ENCODE measurements around the gene EME1. TPM values are rescaled to one million over a fixed set of nuclear protein-coding genes. Genes with fewer than 3 reads are reported as not detected.

EME1 gene
- polyA plus RNA-seq, 1 donor from 2014 or later = 5.4 TPM

- Histone ChIP-seq H3K9me3 (ENCODE audit: low read length) (no peaks in the 10 kb centered on the region), H3K9me2 (ENCODE audit: insufficient read depth, low read length) (no peaks in the 10 kb centered on the region), H2AFZ (ENCODE audit: low read depth, low read length) (no peak overlapping the region), H3K79me2 (replicated peaks; ENCODE audit: insufficient read depth, low read length) (no peaks in the 10 kb centered on the region), H3K4me2 (ENCODE audit: low read length) (no peak overlapping the region), H3F3A (ENCODE audit: insufficient read depth, low read length, poor library complexity, severe bottlenecking) (no peaks in the 10 kb centered on the region), H3K27me3 (ENCODE audit: insufficient read depth, low read depth, low read length) (no peaks in the 10 kb centered on the region), H3K27ac (ENCODE audit: low read length) (no peak overlapping the region), H3K9ac (ENCODE audit: low read length) (no peak overlapping the region), H3K36me3 (ENCODE audit: insufficient read depth, low read length) (no peaks in the 10 kb centered on the region), H4K20me1 (ENCODE audit: insufficient read depth) (no peaks in the 10 kb centered on the region), H3K4me3 (ENCODE audit: low read length) (no peak overlapping the region)
- no peak for TF ChIP-seq EZH2 (IDR thresholded peaks at IDR 0.05; ENCODE audit: borderline replicate concordance, insufficient read depth, low read length, poor library complexity, severe bottlenecking)
- no peak for TF ChIP-seq TAF1 (IDR thresholded peaks at IDR 0.05; ENCODE audit: low read depth)
- no peak for TF ChIP-seq EP300 (conservative IDR thresholded peaks at IDR 0.05; ENCODE audit: poor library complexity, severe bottlenecking)
- TF ChIP-seq RAD21 (conservative IDR thresholded peaks at IDR 0.05) = no peak
- no peak for TF ChIP-seq MXI1 (conservative IDR thresholded peaks at IDR 0.05; ENCODE audit: poor library complexity, severe bottlenecking)
- TF ChIP-seq CTCF (IDR thresholded peaks at IDR 0.05; ENCODE audit: poor library complexity, severe bottlenecking) = no peak
- TF ChIP-seq POLR2AphosphoS5 (IDR thresholded peaks at IDR 0.05) = no peak
- TF ChIP-seq REST (IDR thresholded peaks at IDR 0.05; ENCODE audit: borderline replicate concordance) = no peak
- no peak for TF ChIP-seq SMC3 (conservative IDR thresholded peaks at IDR 0.05; ENCODE audit: poor library complexity)
Measured at GRCh38 chr17:50358177-50358576, 14.9 kb upstream of the EME1 start.

- no peaks in the 10 kb centered on the region for H3K36me3 ChIP-seq (ENCODE audit: insufficient read depth, low read length)
- H2AFZ ChIP-seq (ENCODE audit: low read depth, low read length) = no peak overlapping the region
- H3K9ac ChIP-seq (ENCODE audit: low read length) = no peak overlapping the region
- H3K27me3 ChIP-seq (ENCODE audit: insufficient read depth, low read depth, low read length) = no peaks in the 10 kb centered on the region
- no peaks in the 10 kb centered on the region for H3F3A ChIP-seq (ENCODE audit: insufficient read depth, low read length, poor library complexity, severe bottlenecking)
- no peak overlapping the region for H3K4me2 ChIP-seq (ENCODE audit: low read length)
- H3K9me3 ChIP-seq (ENCODE audit: low read length) = no peaks in the 10 kb centered on the region
- H4K20me1 ChIP-seq (ENCODE audit: insufficient read depth) = no peaks in the 10 kb centered on the region
- no peak overlapping the region for H3K4me3 ChIP-seq (ENCODE audit: low read length)
- no peaks in the 10 kb centered on the region for H3K9me2 ChIP-seq (ENCODE audit: insufficient read depth, low read length)
- TF ChIP-seq TAF1 (IDR thresholded peaks at IDR 0.05; ENCODE audit: low read depth) = no peak
- H3K27ac ChIP-seq (ENCODE audit: low read length) = no peak overlapping the region
- H3K79me2 ChIP-seq (replicated peaks; ENCODE audit: insufficient read depth, low read length) = no peaks in the 10 kb centered on the region
Measured at GRCh38 chr17:50359005-50359699, 13.9 kb upstream of the EME1 start.

All from neural cell (in vitro differentiated cells).